ENCODE results near the gene RNF215. TPM values are rescaled to one million over a fixed set of nuclear protein-coding genes. Genes with fewer than 3 reads are reported as not detected.

RNF215 gene
- total and polyA plus RNA-seq, 3 donors from 2014 or later = 18.2 to 24.6 (median 20.9) TPM

DNA sequence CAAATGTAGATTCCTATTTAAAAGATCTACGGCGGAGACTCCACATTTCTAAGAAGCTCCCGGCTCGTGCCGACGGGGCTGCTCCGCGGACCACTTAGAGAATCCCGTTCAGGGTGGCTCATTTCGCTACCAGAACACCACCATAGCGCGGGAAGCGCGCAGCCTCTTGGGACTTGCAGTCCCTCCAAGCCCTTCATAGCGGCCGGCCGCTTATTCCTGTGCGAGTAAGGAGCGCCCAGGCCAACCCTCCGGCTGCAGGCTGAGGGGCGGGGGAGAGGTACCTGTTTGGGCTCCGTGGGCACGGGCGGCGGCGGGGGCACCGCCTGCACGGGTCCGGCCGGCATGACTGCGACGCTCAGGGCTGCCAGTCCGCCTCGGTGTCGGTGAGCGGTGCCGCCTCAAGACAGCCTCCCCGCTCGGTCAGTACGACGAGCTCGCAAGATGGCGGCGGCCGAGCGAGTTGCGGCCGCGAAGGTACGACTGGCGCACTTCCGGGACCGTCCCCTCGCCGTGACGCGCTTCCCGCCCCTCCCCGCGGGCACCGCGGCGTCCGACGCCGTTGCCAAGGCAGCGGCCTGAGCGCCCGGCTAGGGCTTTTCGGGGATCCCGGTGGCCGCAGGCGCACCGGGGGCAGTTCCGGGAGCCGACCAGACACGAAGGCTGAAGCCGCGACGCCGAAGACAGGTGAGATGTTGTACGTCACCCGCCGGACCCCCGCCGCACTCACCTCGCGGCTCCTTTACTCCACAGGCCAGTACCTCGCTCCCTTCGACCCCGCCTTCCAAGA, 30.6 kb downstream of the RNF215 start, which contains the start of the genes CCDC157 and SF3A1:
CCDC157 (plus strand) TSS at position 559 of the 787 bp plus-strand sequence. CDS start 8,994 bp downstream, outside the sequence.
SF3A1 (minus strand) TSS at position 446 of the 787 bp plus-strand sequence; CDS start at position 344, 102 bp downstream.
- peaks cover 28% of the 10 kb centered on the region for H3K4me1 ChIP-seq
- H3K4me3 ChIP-seq = peak within 1 kb of the TSS; percentile 86 to 93

DNA sequence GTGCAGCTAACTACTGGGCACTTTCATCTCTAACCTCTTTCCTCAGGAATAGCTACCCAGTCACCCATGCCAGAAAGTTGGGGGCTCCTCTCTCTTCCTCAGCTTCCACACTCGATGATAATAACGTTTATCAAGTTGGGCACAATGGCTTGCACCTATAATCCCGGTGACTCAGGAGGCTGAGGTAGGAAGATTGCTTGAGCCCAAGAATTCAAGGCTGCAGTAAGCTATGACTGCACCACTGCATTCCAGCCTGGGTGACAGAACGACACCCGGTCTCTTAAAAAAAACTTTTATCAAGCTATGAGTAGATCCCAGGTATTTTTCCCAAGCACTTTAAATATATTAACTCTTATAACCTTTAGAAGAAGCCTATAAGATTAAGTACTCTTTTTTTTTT, 32.6 kb downstream of the RNF215 start:
- no peaks in the 10 kb centered on the region for H3K36me3 ChIP-seq (ENCODE audit: low read depth, missing control alignments)
- H3K4me1 ChIP-seq = peaks cover 28% of the 10 kb centered on the region
- H3K27ac ChIP-seq = no peak overlapping the region
- intact Hi-C loops (cut with DNase I; ENCODE audit: low total_unique reads) = no loop called here
- DNase-seq = no peak
- TF ChIP-seq, protein P1, sequence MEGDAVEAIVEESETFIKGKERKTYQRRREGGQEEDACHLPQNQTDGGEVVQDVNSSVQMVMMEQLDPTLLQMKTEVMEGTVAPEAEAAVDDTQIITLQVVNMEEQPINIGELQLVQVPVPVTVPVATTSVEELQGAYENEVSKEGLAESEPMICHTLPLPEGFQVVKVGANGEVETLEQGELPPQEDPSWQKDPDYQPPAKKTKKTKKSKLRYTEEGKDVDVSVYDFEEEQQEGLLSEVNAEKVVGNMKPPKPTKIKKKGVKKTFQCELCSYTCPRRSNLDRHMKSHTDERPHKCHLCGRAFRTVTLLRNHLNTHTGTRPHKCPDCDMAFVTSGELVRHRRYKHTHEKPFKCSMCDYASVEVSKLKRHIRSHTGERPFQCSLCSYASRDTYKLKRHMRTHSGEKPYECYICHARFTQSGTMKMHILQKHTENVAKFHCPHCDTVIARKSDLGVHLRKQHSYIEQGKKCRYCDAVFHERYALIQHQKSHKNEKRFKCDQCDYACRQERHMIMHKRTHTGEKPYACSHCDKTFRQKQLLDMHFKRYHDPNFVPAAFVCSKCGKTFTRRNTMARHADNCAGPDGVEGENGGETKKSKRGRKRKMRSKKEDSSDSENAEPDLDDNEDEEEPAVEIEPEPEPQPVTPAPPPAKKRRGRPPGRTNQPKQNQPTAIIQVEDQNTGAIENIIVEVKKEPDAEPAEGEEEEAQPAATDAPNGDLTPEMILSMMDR (IDR thresholded peaks at IDR 0.05) = no peak
- TF ChIP-seq POLR2A (IDR thresholded peaks at IDR 0.05) = no peak
- H3K27me3 ChIP-seq = no peaks in the 10 kb centered on the region
- H3K9me3 ChIP-seq = no peaks in the 10 kb centered on the region
- 55 to 59% methylated on average over 5 of the region's 5 CpGs for WGBS, 2 donors
- no peak overlapping the region for H3K4me3 ChIP-seq

More for the DNA sequence above, 30.6 kb downstream of the RNF215 start, which contains the start of the genes CCDC157 and SF3A1:
- Histone ChIP-seq H3K36me3 (ENCODE audit: low read depth, missing control alignments) (no peaks in the 10 kb centered on the region), H3K27me3 (no peaks in the 10 kb centered on the region), H3K9me3 (no peaks in the 10 kb centered on the region), H3K27ac (peak within 1 kb of the TSS; percentile 94 to 96)
- intact Hi-C loops (cut with DNase I; ENCODE audit: low total_unique reads) = no loop called here
- WGBS, 2 donors = 0 to 3% methylated on average over 12 to 87 of the region's 91 CpGs
- peak; percentile 93 for DNase-seq
- TF ChIP-seq POLR2A (IDR thresholded peaks at IDR 0.05) = peak; percentile 67
- TF ChIP-seq, protein P1 (IDR thresholded peaks at IDR 0.05) = peak in 1 of 3 experiments; percentile 1

DNA sequence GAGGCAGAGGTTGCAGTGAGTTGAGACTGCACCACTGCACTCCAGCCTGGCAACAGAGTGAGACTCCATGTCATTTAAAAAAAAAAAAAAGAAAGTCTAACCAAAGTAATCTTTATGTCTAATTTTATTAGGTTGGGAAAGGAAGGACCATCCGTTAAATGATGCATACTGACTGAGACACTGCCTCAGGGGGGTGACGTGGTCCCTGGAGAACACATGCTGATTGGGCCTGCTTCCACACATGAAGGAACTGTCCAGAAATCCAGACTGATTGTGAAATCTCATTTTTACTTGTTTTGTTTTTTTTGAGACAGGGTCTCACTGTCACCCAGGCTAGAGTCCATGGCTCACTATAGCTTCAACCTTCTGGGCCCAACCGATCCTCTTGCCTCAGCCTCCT, 36.0 kb downstream of the RNF215 start:
- H3K27ac ChIP-seq = no peak overlapping the region
- DNase-seq = no peak
- TF ChIP-seq, protein P1 (IDR thresholded peaks at IDR 0.05) = no peak
- H3K9me3 ChIP-seq = no peaks in the 10 kb centered on the region
- intact Hi-C loops (cut with DNase I; ENCODE audit: low total_unique reads) = no loop called here
- peaks cover 28% of the 10 kb centered on the region for H3K4me1 ChIP-seq
- 89 to 93% methylated on average over 3 of the region's 3 CpGs for WGBS, 2 donors
- no peaks in the 10 kb centered on the region for H3K27me3 ChIP-seq
- no peaks in the 10 kb centered on the region for H3K36me3 ChIP-seq (ENCODE audit: low read depth, missing control alignments)
- no peak overlapping the region for H3K4me3 ChIP-seq

DNA sequence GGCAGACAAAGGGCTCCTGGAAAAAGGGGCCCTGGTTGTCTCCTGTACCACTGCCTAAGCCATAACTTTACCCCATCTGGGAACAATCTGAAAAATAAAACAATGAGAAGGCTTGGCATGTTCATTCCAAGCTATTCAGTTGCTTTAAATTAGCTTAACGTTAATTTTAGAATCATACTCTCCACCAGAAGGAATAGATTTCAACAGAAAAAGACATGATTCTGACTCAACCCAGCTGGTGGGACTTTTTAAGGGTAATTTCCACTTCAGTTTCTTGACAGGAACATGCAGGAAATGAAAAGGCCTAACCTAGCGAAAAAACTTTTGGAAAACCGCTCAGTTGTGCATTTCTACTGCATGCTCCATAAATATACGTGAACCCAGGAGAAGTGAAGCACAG, 38.4 kb downstream of the RNF215 start:
- 76 to 93% methylated on average over 4 of the region's 4 CpGs for WGBS, 2 donors
- Histone ChIP-seq H3K27me3 (no peaks in the 10 kb centered on the region), H3K36me3 (ENCODE audit: low read depth, missing control alignments) (no peaks in the 10 kb centered on the region), H3K4me1 (peaks cover 4% of the 10 kb centered on the region), H3K4me3 (no peak overlapping the region), H3K9me3 (no peaks in the 10 kb centered on the region), H3K27ac (no peak overlapping the region)
- intact Hi-C loops (cut with DNase I; ENCODE audit: low total_unique reads) = no loop called here
- no peak for TF ChIP-seq POLR2A (IDR thresholded peaks at IDR 0.05)
- TF ChIP-seq, protein P1 (IDR thresholded peaks at IDR 0.05) = no peak
- no peak for DNase-seq
